ENCODE data around the gene PRRT1B.
"Not testable (repeated sequence)": the region's sequence is repeated elsewhere in the genome, so short reads cannot be mapped to it uniquely, and the experiment has no call there.

PRRT1B gene

DNA sequence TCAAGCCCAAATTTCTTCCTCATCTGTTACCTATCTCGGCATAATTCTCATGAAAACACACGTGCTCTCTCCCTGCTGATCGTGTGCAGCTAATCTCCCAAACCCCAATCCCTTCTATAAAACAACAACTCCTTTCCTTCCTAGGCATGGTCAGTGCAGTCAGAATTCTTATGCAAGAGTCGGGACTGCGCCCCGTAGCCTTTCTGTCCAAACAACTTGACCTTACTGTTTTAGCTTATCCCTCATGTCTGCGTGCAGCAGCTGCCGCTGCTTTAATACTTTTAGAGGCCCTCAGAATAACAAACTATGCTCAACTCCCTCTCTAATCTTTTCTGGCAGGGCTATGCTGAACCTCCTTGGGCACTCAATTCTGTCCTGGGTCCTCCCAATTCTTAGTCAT lies 5.1 kb downstream of the PRRT1B start:
- DNase-seq (ENCODE audit: low read depth in 2 of 2): not testable (repeated sequence)

DNA sequence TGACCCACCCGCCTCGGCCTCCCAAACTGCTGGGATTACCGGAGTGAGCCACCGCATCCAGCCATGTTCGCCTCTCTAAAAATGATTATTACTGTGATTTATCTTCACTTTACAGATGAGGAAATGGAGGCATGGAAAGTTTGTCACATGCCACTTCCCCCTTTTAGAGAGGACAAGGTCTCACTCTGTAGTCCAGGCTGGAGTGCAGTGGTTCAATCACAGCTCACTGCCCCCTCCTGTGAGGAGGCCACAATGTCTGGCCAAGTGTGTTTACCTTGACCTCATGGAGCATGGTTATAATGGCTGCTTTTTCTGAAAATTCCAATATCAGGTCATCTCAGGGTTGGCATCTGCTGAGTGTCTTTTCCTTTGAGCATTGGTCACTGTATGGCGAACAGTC lies 6.7 kb downstream of the PRRT1B start:
- DNase-seq (ENCODE audit: low read depth in 2 of 2): no peak

- DNase-seq (ENCODE audit: low read depth in 2 of 2): no peak
Measured at GRCh38 chr9:131554087-131554842, 8.9 kb downstream of the PRRT1B start.

GRCh38 chr9:131554843-131555351 lies 9.6 kb downstream of the PRRT1B start:
- DNase-seq (ENCODE audit: low read depth in 2 of 2): no peak

DNA sequence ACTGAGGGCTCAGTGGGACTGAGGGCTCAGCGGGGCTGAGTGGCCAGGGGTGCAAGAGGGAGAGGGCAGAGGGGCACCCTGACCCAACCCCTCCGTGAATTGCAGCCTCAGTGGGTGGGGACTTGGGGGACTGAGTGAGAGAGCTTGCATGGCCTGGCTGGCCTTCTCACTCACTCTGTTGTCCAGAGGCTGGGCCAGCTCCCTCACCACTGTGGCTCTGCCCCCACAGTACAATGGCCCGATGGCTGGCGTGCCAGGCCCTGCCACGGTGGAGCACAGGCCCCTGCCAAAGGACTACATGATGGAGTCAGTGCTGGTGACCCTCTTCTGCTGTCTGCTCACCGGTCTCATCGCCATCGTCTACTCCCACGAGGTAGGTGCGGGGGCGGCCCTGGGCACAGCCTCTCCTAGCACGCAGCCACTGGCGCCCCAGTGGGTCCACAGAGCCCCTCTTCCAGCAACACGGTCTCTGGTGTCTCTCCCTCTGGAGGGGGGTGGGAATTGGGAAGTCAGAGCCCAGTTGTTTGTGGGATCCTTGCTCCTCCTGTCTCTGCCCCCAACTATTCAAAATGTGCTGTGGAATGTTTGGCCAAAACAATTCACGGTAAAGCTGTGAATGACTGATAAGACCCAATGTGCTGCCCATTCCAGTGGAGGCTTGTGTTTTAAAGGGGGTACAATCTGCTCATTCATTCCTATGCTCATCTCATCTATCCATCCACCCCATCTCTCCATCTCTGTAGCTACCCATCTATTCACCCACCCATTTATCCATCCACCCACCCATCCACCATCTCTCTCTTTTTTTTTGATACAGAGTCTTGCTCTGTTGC lies 10.7 kb downstream of the PRRT1B start:
- DNase-seq (ENCODE audit: low read depth in 2 of 2): no peak

DNA sequence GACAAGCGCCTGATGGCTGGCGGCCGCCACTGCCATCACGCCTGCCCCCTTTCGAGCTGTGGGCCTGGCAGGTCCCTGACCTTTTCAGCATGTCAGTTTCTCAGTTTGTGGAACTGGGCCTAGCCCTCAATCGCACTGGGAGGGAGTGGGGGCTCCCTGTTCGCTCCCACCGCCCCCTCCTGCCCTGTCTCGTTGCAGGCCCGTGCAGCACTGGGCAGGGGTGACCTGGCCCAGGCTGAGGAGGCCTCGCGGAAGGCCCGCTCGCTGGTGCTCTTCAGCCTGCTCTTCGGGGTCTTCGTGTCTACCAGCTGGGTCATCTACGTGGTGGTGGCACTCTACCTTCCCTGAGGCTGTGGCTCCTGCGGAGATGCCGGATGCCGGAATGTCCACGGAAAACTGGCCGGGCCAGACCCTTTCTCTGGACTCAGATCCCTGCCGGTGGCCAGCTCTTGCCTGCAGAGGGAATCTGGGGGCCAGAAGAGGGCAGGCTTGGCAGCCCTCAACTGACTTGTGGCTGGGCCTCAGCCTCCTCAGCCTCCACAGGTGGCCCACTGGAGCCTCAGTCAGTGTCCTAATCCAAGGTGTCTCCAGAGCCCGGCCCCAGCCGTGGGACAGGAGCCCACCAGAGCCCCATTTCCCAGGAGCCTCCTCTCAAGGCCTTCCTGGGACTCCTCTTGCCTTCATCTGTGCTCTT lies 12.7 kb downstream of the PRRT1B start:
- no peak for DNase-seq (ENCODE audit: low read depth in 2 of 2)

DNA sequence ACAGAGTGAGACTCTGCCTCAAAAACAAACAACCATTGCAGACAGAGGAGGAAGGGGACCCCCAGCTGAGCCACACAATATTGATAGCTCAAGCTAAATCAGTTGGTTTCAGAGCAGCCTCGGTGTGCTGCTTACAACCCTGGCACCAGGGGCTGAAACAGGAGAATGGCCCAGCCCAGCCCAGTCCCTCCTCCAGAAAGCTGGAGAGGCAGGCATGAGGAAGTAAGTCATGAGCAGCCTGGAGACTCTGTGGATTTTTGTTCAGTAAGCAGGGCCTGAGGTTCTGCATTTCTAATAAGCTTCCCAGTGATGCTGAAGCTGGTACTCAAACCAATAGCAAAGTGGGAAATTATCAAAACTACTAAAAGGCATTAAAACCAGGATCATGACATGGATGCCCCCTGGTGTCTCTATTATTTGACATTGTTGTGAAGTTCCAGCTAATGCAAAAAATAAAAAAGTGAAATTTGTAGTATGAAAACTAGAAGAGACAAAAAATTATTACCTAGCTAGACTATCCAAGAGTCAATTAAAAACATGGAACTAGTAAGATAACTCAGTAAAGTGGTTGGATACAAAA lies 14.2 kb downstream of the PRRT1B start:
- no peak for DNase-seq (ENCODE audit: low read depth in 2 of 2)

DNA sequence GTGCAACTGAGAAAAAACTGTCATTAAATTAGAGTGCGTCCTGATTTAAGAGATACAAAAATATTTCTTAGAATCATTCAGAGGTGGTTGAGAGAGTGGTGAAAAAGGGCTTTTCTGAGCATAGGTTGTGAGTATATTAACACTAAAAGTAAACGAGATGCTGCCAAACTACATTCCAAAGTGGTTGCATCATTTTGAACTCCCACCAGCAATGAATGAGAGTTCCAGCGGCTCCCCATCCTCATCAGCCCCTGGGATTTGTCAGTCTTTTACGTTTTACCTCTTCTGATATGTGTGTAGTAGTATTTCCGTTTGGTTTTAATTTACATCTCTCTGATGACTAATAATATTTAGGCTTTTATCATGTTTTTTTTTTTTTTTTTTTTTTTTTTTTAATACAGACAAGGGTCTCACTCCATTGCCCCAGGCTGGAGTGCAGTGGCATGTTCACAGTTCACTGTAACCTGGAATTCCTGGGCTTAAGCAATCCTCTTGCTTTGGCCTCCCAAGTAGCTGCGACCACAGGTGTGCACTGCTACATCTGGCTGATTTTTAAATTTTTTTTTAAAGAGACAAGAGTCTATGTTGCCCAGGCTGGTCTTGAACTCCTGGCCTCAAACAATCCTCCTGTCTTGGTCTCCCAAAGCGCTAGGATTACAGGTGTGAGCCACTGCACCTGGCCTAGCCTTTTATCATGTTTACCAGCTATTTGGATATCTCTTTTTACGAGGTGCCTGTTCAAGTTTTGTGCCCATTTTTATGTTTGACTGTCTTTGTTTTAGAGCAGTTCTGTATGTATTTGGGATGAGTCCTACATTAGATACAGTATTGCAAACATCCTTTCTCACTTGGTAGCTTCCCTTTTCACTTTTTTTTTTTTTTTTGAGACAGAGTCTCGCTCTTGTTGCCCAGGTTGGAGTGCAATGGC lies 17.0 kb downstream of the PRRT1B start:
- no peak for DNase-seq (ENCODE audit: low read depth in 2 of 2)

DNA sequence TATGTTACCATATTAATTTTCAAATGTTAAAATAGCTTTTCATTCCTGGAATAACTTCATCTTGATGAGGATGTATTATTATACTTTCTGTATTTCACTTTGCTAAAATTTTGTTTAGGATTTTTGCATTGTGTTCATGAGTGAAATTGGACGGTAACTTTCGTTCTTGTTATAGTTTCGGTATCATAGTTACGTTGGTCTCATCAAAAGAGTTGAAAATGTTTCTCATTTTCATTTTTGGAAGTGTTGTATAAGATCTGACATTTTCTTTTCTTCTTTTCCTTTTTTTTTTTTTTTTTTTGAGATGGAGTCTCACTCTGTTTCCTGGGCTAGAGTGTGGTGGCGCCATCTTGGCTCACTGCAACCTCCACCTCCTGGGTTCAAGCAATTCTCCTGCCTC lies 20.0 kb downstream of the PRRT1B start:
- no peak for DNase-seq (ENCODE audit: low read depth in 2 of 2)

DNA sequence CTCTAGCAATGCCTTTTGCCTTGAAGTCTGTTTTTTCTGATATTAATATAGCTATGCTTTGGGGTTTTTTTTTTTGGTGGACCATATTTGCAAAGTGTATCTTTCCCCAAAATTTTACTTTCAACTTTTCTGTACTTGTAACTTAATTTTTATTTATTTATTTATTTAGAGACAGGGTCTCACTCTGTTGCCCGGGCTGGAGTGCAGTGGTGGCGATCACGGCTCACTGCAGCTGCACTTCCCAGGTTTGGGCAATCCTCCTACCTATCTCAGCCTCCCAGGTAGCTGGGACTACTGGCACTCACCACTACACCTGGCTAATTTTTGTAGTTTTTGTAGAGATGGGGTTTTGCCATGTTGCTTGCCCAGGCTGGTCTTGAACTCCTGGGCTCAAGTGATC lies 20.8 kb downstream of the PRRT1B start:
- DNase-seq (ENCODE audit: low read depth in 2 of 2): no peak

- DNase-seq (ENCODE audit: low read depth in 2 of 2): no peak
Measured at GRCh38 chr9:131567910-131568309, 22.6 kb downstream of the PRRT1B start.

DNA sequence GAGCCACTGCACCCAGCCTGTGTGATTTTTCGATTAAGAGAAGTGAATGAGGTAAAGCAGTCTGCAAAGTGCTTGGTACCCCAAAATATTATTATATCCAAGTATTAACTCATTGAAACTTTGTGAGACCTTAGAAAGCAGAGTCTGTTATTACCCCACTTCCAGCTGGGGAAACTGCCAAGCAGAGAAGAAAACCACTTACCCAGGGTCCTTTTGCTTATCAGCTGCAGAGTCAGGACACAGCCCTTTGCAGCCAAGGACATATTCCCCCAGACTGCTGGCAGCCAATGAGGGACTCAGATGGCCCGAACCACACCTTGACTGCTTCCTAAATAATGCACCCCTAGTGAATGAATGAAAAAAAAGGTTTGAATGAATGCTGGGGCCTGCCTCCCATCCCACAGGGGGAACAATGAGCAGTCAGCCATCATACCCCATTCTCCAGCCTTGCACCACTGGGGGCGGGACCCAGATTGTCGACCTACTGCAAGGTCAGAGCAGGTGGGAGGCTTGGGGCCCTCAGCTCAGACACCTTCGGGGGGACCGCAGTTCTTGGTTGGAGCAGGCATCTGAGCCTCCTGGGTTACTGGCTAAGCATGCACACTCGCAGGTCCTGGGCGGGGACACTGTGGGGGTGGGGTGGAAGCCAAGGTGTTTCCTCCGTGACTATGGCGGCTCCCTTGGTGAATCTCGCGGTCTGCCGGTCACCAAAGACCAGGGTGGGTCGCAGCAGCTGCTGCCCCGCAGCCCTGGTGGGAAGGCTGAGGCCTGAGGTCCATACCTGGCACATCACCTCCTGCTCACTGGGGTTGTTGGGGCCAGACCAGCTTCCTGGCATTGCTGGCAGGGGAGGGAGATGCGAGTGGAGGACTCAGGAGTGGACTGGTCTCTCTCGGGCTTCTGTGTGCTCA lies 29.7 kb downstream of the PRRT1B start:
- no peak for DNase-seq (ENCODE audit: low read depth in 2 of 2)

DNA sequence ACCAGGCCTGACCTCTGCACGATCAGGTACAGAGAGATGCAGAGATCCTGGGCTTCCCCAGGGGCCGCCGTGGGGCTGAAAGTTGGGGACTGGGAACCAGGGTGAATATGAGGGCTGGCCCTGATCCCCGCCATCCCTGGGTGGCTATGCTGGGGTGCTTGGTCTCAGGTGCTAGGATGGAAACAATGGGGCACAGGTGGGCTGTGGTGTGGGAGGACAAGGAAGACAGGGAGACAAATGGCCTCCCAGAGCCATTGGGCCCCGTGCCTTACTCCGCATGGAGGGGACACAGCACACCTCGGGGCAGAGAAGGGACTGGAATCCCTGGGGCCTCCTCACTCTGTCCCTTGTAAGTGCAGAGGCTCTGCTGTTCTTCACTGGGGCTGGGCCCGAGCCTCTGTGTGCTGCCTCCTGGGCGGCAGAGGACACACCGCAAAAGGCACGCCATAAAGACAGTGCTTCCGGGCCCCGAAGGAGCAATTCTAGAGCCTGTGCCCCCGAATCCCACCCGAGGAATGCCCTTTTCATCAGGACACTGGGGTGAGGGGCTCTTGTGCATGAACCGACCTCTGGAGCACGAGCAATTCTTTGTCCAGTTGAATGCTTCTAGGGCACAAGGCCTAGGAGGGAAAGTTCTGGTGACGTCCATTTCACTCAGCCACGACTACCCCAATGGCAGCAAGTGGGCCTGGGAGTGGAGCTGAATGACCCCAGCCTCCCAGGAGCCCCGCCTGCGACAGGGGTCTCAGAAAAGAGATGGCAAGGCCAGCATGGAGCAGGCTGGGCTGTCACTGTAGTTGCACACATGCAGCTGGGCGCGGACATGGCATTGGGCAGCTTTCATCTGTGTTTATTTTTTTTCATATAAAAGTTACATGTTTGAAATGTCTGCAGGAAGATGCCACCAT lies 30.9 kb downstream of the PRRT1B start:
- no peak for DNase-seq (ENCODE audit: low read depth in 2 of 2)

- no peak for DNase-seq (ENCODE audit: low read depth in 2 of 2)
Measured at GRCh38 chr9:131577005-131578000, 32.0 kb downstream of the PRRT1B start.

DNA sequence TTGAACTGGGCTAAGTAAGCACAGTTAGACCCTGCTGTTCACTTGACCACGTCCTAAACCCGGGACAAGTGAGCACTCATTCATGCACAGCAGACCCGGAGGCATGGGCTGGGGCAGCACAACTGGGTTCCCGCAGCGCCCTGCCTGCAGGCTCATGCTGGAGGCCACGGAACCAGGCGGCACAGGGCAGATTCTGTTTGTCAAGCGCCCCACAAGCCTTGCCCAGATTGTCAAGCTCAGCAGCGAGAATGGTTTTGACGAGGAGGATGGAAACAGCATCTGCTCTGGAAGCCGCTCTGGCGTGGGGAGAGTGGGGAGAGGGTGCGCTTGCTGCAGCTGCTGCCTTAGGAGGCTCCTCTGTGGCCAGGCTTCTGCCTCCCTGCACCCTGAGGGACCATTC lies 32.7 kb downstream of the PRRT1B start:
- no peak for DNase-seq (ENCODE audit: low read depth in 2 of 2)

GRCh38 chr9:131578731-131579504 lies 33.6 kb downstream of the PRRT1B start:
- DNase-seq (ENCODE audit: low read depth in 2 of 2): peak; percentile 11 to 28

DNA sequence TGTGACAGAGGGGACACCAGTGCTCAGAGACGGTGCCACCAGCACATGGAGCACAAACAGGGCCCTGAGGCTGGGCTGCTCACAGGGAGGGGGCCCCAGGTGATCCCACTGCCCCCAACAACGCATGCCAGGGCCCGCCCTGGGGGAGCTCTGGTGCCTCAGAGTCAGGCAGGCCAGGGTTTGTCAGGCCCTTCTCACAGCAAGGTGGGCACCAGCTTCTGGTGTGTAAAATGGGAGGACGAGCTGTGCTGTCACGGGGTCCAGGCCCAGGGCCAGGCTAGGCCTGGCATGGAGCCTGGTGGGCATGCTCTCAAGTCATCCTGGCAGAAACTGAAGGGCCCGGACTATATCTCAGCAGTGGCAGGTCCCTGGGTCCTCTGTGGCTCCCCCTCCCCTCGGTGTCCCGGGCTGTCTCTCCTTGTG lies 34.5 kb downstream of the PRRT1B start:
- DNase-seq (ENCODE audit: low read depth in 2 of 2): no peak

All from stimulated activated CD8-positive, alpha-beta memory T cell treated with anti-CD3 and anti-CD28 coated beads, Interleukin-2, amount 100 ng/mL, for 48 hours (primary cell).